Endothelial cell of umbilical vein (primary cell): Measurements from ENCODE around the gene SGCD. TPM values are rescaled to one million over a fixed set of nuclear protein-coding genes. Genes with fewer than 3 reads are reported as not detected.

Experiments
- BruUV-seq: library from RNA; stranded (reverse); fragments of 400-500 nt; replicated peaks from 2 replicates; lab custom pipeline; 2021; lab: Mats Ljungman, UMichigan
- CTCF ChIA-PET: fragments of 300-600, 350-600 bp; sonication (Branson Sonifier 250); formaldehyde crosslinking; loops from one replicate; lab custom pipeline; 2021; ENCODE audit warnings: antibody characterized with exemption, inconsistent platforms; lab: Charles Lee
- POLR2A ChIA-PET: fragments of 300-600, 350-600 bp; sonication (Branson Sonifier 250); formaldehyde crosslinking; loops from one replicate; lab custom pipeline; 2021; ENCODE audit warnings: antibody characterized with exemption, inconsistent platforms; lab: Charles Lee
- DNase-seq: peaks from one replicate; pipeline ENCODE4 v3.0.0-alpha.2; 2011; ENCODE audit warnings: low read depth, low spot score
- FAIRE-seq: peaks from 2 replicates; lab custom pipeline; 2011; peaks lifted over from hg19 to GRCh38; lab: Jason Lieb, UNC
- H2AFZ ChIP-seq: 2 replicates; pipeline ENCODE4 v1.6.0; 2012; ENCODE audit warnings: low read depth, low read length, control low read depth, inconsistent platforms
- H3K27ac ChIP-seq: 2 replicates; pipeline ENCODE4 v1.5.1; 2011; ENCODE audit warnings: low read depth, mild to moderate bottlenecking, control low read depth, low read length, moderate library complexity; ENCODE audit not compliant: insufficient read depth
- H3K27me3 ChIP-seq, 2 experiments: 2 replicates each; pipeline versions ENCODE4 v1.6.0 to v1.6.1; 2011; ENCODE audit warnings: low read length in 2 of 2, mixed read lengths in 1 of 2; ENCODE audit not compliant: control insufficient read depth in 2 of 2, insufficient read depth in 2 of 2
- H3K36me3 ChIP-seq, 2 experiments: 2 replicates in 1 of 2; 3 replicates in 1 of 2; pipeline ENCODE4 v1.5.1; 2011; ENCODE audit warnings: low read length in 2 of 2, mild to moderate bottlenecking in 1 of 2, moderate library complexity in 1 of 2; ENCODE audit not compliant: control insufficient read depth in 2 of 2, insufficient read depth in 2 of 2; ENCODE audit errors: extremely low read depth in 1 of 2
- H3K4me1 ChIP-seq: 3 replicates; pipeline ENCODE4 v1.5.1; 2011; ENCODE audit warnings: mild to moderate bottlenecking, low read length; ENCODE audit not compliant: control insufficient read depth, insufficient read depth; ENCODE audit errors: extremely low read depth
- H3K4me2 ChIP-seq: 2 replicates; pipeline ENCODE4 v1.6.1; 2011; ENCODE audit warnings: low read length, control low read depth, mixed read lengths; ENCODE audit not compliant: insufficient read depth
- H3K4me3 ChIP-seq, 3 experiments: fragments of 200-600 bp in 1 of 3; sonication (generic), shearing (Covaris generic) in 1 of 3; replicated peaks in 1 of 3; 2 replicates each; pipeline ENCODE4 v1.5.1; 2011 to 2016; ENCODE audit warnings: control low read depth in 3 of 3, low read length in 3 of 3, mild to moderate bottlenecking in 2 of 3, inconsistent platforms in 1 of 3, low read depth in 1 of 3, moderate library complexity in 1 of 3; ENCODE audit not compliant: insufficient read depth in 1 of 3
- H3K79me2 ChIP-seq: 2 replicates; pipeline ENCODE4 v1.6.0; 2012; ENCODE audit warnings: low read length, inconsistent platforms; ENCODE audit not compliant: control insufficient read depth, insufficient read depth
- H3K9ac ChIP-seq: replicated peaks from 2 replicates; pipeline ENCODE3; 2011; ENCODE audit warnings: low read length, control low read depth; ENCODE audit not compliant: insufficient read depth; ENCODE audit errors: extremely low read depth
- H3K9me1 ChIP-seq: replicated peaks from 3 replicates; pipeline ENCODE4 v1.6.0; 2011; ENCODE audit warnings: mild to moderate bottlenecking, low read length; ENCODE audit not compliant: control insufficient read depth, insufficient read depth; ENCODE audit errors: extremely low read depth
- H3K9me3 ChIP-seq: replicated peaks from 2 replicates; pipeline ENCODE4 v1.5.1; 2012; ENCODE audit warnings: low read length, inconsistent platforms; ENCODE audit not compliant: control insufficient read depth, insufficient read depth
- H4K20me1 ChIP-seq: replicated peaks from 2 replicates; pipeline ENCODE3; 2011; ENCODE audit warnings: mild to moderate bottlenecking, low read length; ENCODE audit not compliant: control insufficient read depth, insufficient read depth; ENCODE audit errors: extremely low read depth
- CTCF ChIP-seq, 2 donors: IDR thresholded peaks; 1 replicate in 1 of 2; 2 replicates in 1 of 2; pipeline ENCODE4 v1.5.1; 2011; ENCODE audit warnings: low read length in 2 of 2, mild to moderate bottlenecking in 2 of 2, moderate library complexity in 2 of 2, control low read depth in 1 of 2, inconsistent platforms in 1 of 2, low read depth in 1 of 2; ENCODE audit not compliant: insufficient read depth in 1 of 2; ENCODE audit errors: extremely low read depth in 1 of 2
- EZH2 ChIP-seq: IDR thresholded peaks from 2 replicates; pipeline ENCODE4 v1.6.1; 2012; ENCODE audit warnings: borderline replicate concordance, low read depth, mild to moderate bottlenecking, moderate library complexity, low read length, inconsistent platforms; ENCODE audit not compliant: severe bottlenecking
- FOS ChIP-seq: IDR thresholded peaks from 2 replicates; pipeline ENCODE4 v1.6.1; 2011; ENCODE audit warnings: mild to moderate bottlenecking, low read length, moderate library complexity, borderline replicate concordance; ENCODE audit not compliant: insufficient read depth
- GATA2 ChIP-seq: IDR thresholded peaks from 2 replicates; pipeline ENCODE4 v1.7.0; 2011; ENCODE audit warnings: low read depth, mild to moderate bottlenecking, moderate library complexity, mixed read lengths, low read length; ENCODE audit not compliant: insufficient read length, insufficient read depth
- JUN ChIP-seq: IDR thresholded peaks from 2 replicates; pipeline ENCODE4 v1.6.1; 2011; ENCODE audit warnings: borderline replicate concordance, low read depth; ENCODE audit not compliant: insufficient read length, insufficient read depth
- MAX ChIP-seq: IDR thresholded peaks from 2 replicates; pipeline ENCODE4 v1.6.1; 2011; ENCODE audit not compliant: insufficient read depth, insufficient read length
- MYC ChIP-seq: IDR thresholded peaks from one replicate; pipeline ENCODE4 v1.6.1; 2011; ENCODE audit warnings: mild to moderate bottlenecking, low read depth, low read length
- POLR2A ChIP-seq: IDR thresholded peaks from 2 replicates; pipeline ENCODE4 v1.6.1; 2012; ENCODE audit warnings: low read depth, mild to moderate bottlenecking, control low read depth, low read length
- POLR2AphosphoS5 ChIP-seq: IDR thresholded peaks from 2 replicates; pipeline ENCODE4 v1.6.1; 2012; ENCODE audit warnings: low read depth, mild to moderate bottlenecking, control low read depth, low read length, moderate library complexity; ENCODE audit not compliant: insufficient read depth
- dilution Hi-C: fragments of 300-500 bp; cut with MboI; formaldehyde crosslinking; loops from one replicate; pipeline ENCODE4 v1.15.0; 2019; ENCODE audit warnings: low sequenced_read_pairs; ENCODE audit not compliant: extremely low pct_ligation_motif_present
- intact Hi-C: fragments of 100-400 bp; cut with micrococcal nuclease; formaldehyde crosslinking; loops from one replicate; pipeline ENCODE4 v1.10.0; 2022
- polyA plus RNA-seq, 4 experiments: library from polyadenylated mRNA; depleted of rRNA in 3 of 4; stranded (reverse) in 3 of 4; unstranded in 1 of 4; fragments of >200 nt; gene quantifications; 2 replicates each; pipeline versions ENCODE4 v1.2.1 to v1.2.3, GENCODE V29; 2011 to 2012; ENCODE audit warnings: missing spikeins in 1 of 4
- total RNA-seq: library from RNA; stranded (reverse); gene quantifications from 2 replicates; pipeline ENCODE4 v1.2.3, GENCODE V29; 2021

The SGCD gene
- total and polyA plus RNA-seq, 2 donors (not counting 3 experiments of a cell fraction or from before 2014, with no cell fraction given), result not detected

GRCh38 chr5:156687514-156687913 is 360.6 kb downstream of the SGCD start:
- Histone ChIP-seq H3K9me1 (no peaks in the 10 kb centered on the region), H2AFZ (no peak overlapping the region), H3K79me2 (no peaks in the 10 kb centered on the region), H3K9me3 (peaks cover 2% of the 10 kb centered on the region), H3K36me3 (no peaks in the 10 kb centered on the region), H4K20me1 (no peaks in the 10 kb centered on the region), H3K27me3 (no peaks in the 10 kb centered on the region), H3K27ac (no peak overlapping the region), H3K4me2 (no peak overlapping the region), H3K9ac (no peak overlapping the region), H3K4me3 (no peak overlapping the region), H3K4me1 (no peaks in the 10 kb centered on the region)
- dilution Hi-C loops, result no loop called here
- TF ChIP-seq CTCF (IDR thresholded peaks at IDR 0.05; ENCODE audit: extremely low read depth in 1 of 2, insufficient read depth in 1 of 2, low read depth in 1 of 2, low read length in 2 of 2) (no peak), POLR2A (no peak), EZH2 (no peak), MYC (no peak), JUN (no peak), MAX (no peak), GATA2 (no peak), FOS (no peak), POLR2AphosphoS5 (no peak)
- ChIA-PET CTCF (no interaction called here), POLR2A (no interaction called here)
- no peak for FAIRE-seq
- BruUV-seq, result no TSS peak
- DNase-seq, result no peak
- intact Hi-C loops, result no loop called here
